HG03139 (cell line): ENCODE measurements around the gene SIRT2.

Source experiments
- ATAC-seq: cut with Tn5 transposase; IDR thresholded peaks from one replicate; pipeline ENCODE4 v1.9.1; 2021; ENCODE audit not compliant: unreplicated experiment

The SIRT2 gene

DNA sequence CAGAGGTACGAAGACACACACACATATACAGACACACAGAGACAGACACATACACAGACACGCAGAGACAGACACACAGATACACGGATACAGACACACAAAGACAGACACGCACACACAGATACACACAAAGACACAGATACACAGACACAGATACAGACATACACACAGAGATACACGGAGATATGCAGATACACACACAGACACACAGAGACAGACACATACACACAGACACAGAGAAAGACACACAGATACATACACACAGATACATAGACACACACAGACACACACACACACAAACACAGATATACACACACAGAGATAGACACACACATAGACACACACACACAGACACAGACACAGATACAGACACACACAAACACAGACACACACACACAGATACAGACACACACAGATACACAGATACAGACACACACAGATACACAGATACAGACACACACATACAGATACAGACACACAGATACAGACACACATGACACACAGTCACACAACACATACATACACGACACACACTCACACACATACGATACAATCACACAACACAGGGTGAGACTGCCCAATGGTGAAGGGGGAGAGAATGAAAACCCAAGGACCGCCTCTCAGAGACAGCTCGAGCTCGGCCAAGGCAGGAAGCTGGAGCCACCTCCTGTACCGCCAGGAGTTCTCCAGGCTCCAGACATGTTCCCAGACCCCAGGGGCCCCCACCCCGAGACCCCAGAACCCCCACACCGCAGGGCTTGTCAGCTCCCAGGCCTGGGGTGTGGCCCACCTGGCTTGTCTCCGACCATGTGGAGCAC, 21.4 kb upstream of the SIRT2 start:
- ATAC-seq: no peak

DNA sequence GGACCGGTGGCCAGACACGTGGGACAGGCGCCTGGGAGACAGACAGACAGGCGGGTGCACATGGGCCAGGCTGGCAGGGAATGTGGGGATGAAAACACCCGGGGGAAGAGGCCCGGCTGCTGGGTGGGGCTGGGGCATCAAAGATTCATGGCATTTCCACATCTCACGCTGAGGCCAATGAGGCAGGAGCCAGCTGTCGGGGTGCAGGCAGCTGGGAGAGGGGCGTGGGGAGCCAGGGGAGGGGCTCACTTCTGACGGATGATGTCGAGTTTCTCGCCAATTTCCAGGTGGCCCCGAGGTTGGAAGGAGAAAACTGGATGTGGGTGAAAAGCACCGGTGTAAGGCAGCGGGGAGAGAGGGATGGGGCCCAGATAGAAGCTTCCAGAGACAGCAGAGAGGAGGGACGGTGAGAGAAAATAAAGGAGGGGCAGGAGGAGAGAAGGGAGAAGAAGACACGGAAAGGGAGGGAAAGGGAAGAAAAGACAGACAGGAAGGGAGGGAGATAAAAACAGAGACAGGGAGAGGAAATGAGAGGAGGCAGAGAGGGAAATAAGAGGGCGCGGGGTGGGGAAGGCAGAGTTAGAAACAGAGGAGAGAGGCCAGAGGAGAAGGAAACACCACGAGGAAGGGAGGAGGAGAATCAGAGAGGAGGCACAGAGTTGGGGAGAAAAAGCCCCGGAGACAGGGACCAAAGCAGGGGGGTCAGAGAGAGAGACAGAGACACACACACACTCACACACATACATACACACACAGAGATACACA, 20.6 kb upstream of the SIRT2 start:
- no peak for ATAC-seq

DNA sequence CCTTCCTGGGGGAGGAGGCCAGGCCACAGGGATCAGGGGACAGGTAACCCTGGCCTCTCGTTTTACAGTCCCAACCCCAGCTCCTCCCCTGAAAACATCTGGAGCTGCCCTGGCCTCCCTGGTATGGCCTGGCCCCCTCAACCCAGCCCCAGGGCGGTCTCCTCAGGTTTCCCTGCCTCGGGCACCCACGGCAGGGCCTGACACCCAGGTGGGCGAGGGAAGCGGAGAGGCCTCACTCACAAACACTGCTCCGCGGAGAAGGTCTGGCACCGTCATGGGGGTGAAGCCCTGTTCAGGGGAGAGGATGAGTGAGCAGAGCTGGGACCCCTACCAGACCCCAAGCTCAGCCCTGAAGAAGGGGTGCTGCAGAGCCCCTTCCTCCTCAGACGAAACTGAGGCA, 19.1 kb upstream of the SIRT2 start:
- no peak for ATAC-seq

DNA sequence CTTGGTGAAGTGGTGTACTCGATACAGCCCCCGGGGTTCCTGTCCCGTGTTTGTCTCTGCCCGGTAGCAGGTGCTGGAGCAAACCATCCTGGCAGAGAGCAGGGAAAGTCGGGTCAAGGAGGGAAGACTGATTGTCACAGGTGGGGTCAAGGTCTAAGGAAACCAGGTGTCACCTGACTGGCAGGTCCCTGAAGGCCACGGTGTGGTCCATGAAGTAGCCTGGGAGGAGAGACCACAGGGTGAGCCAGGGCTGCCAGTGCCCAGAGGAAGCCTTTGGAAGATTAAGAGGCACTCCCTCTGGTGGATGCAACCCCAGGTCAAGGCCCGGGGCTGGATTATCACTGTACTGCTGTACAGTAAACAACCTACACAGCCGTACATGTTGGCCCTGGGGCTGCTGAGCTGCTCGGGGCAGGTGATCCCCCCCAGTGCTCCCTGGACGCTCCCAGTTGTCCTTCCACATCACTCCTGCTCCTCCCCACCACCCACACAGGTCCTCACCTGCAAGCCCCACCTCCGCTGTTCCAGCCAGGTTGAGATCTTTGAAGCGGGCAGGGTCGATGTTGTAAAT, 18.6 kb upstream of the SIRT2 start:
- ATAC-seq: no peak

DNA sequence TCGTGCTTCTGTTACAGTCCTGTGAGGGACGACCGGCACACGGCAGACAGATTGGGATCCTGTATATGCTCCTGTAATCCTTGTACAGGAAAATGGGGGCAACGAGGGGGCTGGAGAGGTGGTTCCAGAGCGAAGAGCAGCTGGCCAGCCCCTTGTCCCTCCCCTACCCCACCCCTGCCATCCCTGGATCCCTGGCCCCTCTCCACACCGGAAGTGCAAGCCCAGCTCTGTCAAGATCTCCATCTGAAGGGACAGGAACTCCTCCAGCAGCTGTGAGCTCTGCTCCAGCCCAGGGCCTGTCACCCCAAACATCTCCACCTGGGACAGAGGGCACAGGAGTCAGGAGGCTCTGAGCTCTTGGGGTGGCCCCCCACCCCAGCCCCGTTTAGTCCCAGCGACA, 18.1 kb upstream of the SIRT2 start:
- ATAC-seq: no peak

DNA sequence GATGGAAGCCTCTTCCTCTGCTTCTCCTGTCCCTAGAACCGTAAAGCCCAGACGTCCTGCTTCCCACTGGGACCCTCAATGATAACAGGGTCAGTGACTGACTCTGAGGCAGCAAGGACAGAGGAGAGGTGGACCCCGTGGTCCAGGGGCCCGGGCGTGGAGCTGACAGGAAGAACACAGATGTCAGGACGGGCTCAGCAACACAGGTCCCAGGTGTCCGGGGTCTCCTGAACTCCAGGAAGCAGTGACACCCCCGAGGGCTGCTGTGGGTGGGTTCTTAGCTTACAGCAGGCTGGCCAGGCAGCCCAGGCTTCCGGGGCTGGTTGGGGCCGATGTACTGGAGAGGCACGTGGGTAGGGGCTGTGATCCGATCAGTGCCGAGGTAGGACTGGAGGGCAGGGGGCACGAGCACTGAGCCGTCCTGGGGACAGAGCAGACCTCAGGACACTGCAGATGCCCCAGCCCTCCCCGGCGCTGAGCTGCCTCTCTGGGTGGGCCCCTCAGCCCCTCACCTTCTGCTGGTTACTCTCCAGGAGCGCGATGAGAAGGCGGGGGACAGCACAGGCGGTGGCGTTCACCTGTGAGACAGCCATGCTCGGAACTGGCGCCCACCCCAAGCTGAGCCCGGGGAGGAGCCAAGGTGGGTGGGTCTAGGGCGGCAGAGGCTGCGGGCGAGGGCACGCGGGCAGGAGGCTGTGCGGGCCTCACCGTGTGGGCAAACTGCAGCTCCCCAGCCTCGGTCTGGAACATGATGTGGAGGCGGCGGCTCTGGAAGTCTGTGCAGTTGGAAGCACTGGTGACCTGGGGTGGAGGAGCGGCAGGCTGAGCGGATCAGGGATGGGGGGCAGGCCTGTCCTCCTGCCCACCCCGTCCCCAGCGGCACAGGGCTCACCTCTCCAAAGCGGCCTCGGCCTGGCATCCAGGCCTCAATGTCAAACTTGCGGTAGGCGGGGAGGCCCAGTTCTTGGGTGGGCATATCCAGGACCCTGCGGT, 16.2 kb upstream of the SIRT2 start:
- ATAC-seq: no peak

DNA sequence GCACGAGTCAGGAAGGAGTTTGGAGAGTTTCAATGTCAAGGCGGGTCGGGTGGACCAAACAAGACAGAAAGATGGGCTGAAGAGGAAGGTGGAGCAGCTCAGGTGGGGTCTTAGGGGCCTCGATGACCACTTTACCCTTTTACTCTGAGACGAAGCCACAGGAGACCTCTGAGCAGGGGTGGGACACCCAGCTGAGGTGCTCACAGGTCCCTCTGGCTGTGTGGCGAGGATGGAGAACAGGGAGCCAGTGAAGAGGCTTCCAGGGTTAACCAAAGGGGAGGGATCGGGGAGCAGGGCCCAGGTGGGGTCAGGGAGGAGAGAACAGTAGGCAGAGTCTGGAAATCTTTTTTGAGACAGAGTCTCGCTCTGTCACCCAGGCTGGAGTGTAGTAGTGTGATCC, 14.5 kb upstream of the SIRT2 start:
- ATAC-seq: no peak

DNA sequence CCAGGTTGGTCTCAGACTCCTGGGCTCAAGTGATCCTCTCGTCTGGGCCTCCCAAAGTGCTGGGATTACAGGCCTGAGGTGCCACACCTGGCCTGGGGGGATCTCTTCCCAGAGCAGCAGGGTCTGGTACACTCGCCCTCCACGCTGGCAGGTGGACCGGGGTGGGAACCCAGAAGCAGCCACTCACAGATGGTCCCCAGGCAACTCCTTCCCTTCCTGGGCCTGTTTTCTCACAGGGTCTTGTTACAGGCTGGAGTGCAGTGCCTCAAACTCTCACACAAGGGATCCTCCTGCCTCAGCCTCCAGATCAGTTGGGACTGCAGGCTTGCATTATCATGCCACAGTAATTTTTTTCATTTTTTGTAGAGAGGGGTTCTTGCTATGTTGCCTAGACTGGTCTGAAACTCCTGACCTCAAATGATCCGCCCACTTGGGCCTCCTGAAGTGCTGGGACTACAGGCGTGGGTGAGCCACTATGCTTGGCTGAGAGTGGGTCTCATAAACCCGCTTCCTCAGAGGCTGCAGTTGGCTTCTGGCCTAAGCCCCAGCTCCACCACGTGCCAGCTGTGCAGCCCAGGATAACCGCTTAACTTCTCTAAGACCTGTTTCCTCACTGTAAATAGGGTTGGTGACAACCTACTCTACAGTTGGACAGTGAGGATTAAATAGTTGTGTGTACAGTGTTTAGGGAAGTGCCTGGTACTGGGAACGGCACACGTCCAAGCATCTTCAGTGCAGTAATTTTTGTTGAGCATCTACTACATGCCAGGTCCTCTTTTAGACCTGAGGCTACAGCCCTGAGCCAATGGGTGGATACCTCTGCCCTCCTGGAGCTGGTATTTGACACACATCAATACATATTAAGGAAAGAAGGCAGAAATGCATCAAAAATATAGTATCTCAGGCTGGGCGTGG, 13.4 kb upstream of the SIRT2 start:
- no peak for ATAC-seq

DNA sequence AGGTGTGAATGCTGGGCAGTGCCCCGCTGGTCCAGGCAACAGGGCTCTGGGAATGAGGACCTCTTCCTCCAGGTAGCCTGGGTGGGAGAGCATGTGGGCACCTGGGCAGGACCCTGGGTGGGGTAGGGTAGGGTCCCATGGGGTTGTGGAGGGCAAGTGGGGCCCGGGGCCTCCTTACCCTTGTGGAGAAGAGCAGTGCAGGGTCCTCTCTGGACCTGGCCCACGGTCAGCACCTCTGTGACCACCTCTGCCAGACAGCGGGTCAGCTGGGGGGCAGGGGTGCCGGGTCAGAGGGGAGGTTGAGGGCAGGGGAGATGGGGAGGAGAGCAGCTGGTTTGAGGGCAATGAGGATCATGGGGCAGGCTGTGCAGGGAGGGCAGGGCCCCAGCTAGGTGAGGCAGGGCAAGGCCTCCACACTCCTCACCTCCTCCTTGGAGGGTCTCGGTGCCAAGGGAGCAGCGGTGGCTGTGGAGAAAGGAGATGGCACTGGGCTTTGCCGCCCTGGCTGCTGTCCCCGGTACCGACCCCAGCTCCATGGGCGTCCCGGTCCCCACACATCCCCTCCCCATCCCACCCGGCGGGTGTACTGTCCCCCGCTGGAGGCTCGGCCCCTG, 12.1 kb upstream of the SIRT2 start:
- ATAC-seq: no peak

DNA sequence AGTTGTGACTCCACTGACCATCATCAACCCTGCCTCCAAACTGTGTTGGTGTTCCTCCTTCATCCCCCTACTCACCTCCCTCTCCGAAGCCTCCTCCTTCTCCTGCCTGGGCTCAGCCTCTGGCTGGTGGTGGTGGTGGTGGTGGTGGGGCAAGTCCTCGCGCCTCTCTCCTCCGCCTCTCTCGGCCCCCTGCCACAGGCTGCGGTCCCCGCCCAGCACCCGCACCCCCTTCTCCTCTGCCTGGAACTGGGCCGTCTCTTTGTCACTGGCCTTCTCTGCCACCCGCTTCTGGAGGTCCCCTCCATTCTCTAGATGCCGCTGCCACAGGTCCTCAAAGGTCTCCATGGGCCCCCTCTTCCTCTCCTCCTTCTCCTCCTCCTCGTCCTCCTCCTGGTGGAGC, 11.1 kb upstream of the SIRT2 start:
- ATAC-seq: no peak

DNA sequence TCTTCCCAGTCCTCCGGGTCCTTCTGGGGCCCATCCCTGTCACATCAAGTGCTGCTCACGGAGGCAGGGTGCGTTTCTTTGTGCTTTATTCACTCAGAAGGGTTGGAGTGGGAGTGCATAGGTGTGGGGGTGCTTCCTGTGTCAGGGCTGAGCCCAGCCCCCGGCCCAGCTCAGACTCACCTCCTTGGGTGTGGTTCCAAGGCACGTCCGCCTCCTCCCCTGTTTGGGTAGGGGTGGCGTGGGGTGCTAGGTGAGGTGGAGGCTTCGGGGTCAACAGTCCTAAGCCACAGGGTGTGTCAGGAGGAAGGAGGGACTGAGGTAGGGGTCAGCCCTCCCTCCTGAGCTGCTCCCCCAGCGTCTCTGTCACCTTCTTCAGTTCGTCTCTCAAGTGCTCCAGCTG, 9.5 kb upstream of the SIRT2 start:
- ATAC-seq: no peak

DNA sequence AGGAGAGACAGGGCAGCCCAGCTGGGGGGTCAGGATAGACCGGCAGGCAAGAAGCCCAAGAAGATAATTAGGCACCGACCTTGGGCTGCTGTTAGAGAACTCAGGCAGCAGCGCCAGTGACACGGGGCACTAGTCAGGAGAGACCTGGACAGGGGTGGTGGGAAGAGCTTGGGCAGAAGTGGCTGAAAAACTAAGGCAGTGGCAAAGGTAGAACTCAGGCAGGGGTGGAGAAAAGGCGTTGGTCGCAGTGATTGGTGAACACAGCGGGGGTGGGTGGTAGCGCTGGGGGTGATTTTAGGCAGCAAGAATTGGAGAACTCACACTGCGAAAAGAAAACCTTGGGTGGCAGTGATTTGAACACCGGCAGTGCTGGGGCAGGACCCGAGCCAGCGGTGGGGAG, 8.3 kb upstream of the SIRT2 start:
- no peak for ATAC-seq

DNA sequence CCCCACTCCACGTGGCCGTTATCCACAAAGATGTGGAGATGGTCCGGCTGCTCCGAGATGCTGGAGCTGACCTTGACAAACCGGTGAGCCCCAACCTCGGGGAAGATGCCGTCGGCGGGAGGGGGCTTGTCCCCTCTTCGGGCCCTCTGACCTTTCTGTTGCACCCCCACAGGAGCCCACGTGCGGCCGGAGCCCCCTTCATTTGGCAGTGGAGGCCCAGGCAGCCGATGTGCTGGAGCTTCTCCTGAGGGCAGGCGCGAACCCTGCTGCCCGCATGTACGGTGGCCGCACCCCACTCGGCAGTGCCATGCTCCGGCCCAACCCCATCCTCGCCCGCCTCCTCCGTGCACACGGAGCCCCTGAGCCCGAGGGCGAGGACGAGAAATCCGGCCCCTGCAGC, 7.8 kb upstream of the SIRT2 start:
- ATAC-seq: no peak

DNA sequence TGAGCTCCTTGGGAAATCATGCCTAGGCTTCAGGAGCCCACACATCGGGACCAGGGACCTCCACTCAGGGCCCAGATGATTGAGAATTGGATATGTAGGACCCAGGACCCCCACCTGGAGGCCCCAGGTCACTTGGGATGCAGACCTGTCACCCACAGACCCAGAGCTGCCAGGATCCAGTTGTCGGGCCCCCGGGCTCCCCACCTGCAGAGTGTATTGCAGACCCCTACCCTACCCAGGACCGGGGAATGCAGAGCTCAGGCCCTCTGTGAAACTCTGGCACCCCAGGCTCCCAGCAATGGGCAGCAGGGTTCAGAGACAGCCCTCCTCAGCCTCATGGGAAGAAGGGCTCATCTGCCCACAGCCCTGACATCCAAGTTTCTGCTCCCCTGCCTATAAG, 6.2 kb upstream of the SIRT2 start:
- no peak for ATAC-seq

DNA sequence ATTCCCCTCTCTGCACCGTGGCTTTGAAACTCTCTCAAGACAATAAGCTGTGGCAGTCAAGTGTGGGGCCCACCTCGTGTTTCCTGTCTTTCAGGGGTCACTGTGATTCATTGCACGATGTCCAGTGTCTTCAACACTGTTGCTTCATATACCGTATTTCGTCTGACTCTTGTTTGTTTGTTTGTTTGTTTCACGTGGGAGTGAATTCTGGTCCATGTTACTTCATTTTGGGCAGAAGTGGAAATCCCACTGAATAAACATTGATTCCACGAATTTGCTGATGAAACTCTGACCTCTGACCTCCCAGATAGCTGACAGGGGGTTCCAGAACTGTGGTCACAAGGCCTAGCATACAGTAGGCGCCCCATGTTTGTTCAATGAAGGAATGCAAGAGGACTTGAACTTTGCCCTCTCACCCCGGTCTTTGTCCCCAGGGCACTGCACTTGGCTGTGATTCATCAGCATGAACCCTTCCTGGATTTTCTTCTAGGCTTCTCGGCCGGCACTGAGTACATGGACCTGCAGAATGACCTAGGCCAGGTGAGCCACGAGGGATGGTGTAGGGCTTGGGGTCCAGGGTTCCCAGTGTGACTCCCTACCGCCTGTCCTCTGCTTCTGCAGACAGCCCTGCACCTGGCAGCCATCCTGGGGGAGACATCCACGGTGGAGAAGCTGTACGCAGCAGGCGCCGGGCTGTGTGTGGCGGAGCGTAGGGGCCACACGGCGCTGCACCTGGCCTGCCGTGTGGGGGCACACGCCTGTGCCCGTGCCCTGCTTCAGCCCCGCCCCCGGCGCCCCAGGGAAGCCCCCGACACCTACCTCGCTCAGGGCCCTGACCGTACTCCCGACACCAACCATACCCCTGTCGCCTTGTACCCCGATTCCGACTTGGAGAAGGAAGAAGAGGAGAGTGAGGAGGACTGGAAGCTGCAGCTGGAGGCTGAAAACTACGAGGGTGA, 5.4 kb upstream of the SIRT2 start:
- ATAC-seq: no peak

DNA sequence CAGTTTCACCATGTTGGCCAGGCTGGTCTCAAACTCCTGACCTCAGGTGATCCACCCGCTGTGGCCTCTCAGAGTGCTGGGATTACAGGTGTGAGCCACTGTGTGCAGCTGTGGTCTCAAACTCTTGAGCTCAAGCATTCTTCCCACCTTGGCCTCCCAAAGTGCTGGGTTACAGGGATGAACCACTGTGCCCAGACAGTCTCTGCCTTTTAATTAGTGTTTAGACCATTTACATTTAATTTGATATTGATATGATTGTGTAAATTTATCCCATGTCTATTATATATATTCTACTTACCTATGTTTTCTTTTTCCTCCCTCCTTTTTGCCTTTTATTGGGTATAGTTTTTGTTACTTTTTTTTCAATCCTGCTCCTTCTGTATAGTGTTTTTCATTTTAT, 2.3 kb upstream of the SIRT2 start:
- no peak for ATAC-seq

DNA sequence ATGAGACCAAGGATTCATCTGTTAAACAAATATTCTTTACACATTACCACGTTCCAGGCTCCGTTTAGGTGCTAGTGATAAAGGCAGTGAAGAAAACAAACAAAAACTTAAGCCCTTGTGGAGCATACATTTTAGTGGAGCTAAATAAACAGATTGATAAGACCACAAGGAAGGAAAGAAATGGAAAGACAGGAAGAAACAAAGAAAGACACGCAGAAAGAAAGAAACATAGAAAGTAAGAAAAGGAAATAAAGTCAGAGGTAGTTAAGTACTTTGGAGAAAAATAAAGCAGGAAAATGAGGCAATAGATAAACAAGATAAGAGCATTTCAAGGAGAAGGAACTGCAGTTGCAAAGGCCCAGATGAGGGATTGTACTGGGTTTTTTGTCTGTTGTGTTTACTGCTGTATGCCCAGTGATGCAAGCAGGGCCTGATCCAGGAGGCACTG, 1.3 kb upstream of the SIRT2 start:
- ATAC-seq: no peak

DNA sequence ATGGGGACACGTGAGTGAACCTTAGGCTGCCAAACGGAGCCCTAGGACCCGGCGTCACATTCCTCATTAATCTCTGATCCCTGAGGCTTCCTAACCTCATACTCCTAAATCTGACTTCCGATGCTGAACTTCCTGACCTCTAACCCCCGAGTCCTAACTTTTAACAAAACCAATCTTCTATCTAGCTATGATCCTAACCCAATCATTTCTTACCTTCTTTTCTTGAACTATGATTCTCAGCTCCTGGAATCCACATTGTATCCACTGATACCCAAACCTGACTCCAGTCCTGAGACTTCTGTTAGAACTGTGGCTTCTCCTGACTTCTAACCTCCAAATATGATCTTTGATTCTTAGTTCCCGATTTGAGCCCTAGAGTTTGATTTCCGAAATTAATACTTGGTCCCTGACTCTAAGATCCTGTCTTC, 798 bp upstream of the SIRT2 start:
- ATAC-seq: no peak
